Astrocyte (in vitro differentiated cells and primary cell): ENCODE data around the gene FGF12. TPM values are rescaled to one million over a fixed set of nuclear protein-coding genes. Genes with fewer than 3 reads are reported as not detected.

Experiments
- DNase-seq: peaks from one replicate; pipeline ENCODE4 v3.0.0-alpha.2; 2010; ENCODE audit warnings: low read depth
- FAIRE-seq: peaks from 2 replicates; lab custom pipeline; 2011; peaks lifted over from hg19 to GRCh38; lab: Jason Lieb, UNC
- H2AFZ ChIP-seq: 2 replicates; pipeline ENCODE4 v1.6.0; 2012; ENCODE audit warnings: low read depth, low read length, inconsistent platforms
- H3K27ac ChIP-seq: 2 replicates; pipeline ENCODE4 v1.5.1; 2011; ENCODE audit warnings: low read depth, low read length, inconsistent platforms
- H3K27me3 ChIP-seq: 2 replicates; pipeline ENCODE4 v1.6.0; 2011; ENCODE audit warnings: low read length, inconsistent platforms; ENCODE audit not compliant: insufficient read depth
- H3K36me3 ChIP-seq: 2 replicates; pipeline ENCODE4 v1.5.1; 2011; ENCODE audit warnings: low read length, inconsistent platforms; ENCODE audit not compliant: insufficient read depth
- H3K4me1 ChIP-seq: 2 replicates; pipeline ENCODE4 v1.5.1; 2011; ENCODE audit warnings: low read length, inconsistent platforms; ENCODE audit not compliant: insufficient read depth
- H3K4me2 ChIP-seq: 2 replicates; pipeline ENCODE4 v1.6.0; 2012; ENCODE audit warnings: low read length, inconsistent platforms
- H3K4me3 ChIP-seq: 2 replicates; pipeline ENCODE4 v1.5.1; 2011; ENCODE audit warnings: low read depth, mild to moderate bottlenecking, low read length, inconsistent platforms; ENCODE audit not compliant: insufficient read depth
- H3K79me2 ChIP-seq: 2 replicates; pipeline ENCODE4 v1.6.0; 2012; ENCODE audit warnings: mild to moderate bottlenecking, low read length, inconsistent platforms; ENCODE audit not compliant: insufficient read depth
- H3K9ac ChIP-seq: 2 replicates; pipeline ENCODE4 v1.6.0; 2012; ENCODE audit warnings: mild to moderate bottlenecking, low read length, inconsistent platforms
- H3K9me3 ChIP-seq: 2 replicates; pipeline ENCODE4 v1.5.1; 2012; ENCODE audit warnings: low read depth, mild to moderate bottlenecking, low read length, inconsistent platforms; ENCODE audit not compliant: insufficient read depth
- H4K20me1 ChIP-seq: 2 replicates; pipeline ENCODE4 v1.6.0; 2012; ENCODE audit warnings: low read length, inconsistent platforms; ENCODE audit not compliant: insufficient read depth
- H3K27ac Mint-ChIP-seq: one replicate; pipeline ENCODE4 v1.8.0; 2021; ENCODE audit warnings: mild to moderate bottlenecking, mixed read lengths; ENCODE audit not compliant: unreplicated experiment
- H3K27me3 Mint-ChIP-seq: one replicate; pipeline ENCODE4 v1.8.0; 2021; ENCODE audit warnings: low read depth, mixed read lengths; ENCODE audit not compliant: unreplicated experiment
- H3K36me3 Mint-ChIP-seq: one replicate; pipeline ENCODE4 v1.8.0; 2021; ENCODE audit warnings: low read depth, mixed read lengths; ENCODE audit not compliant: unreplicated experiment
- H3K4me1 Mint-ChIP-seq: one replicate; pipeline ENCODE4 v1.8.0; 2021; ENCODE audit warnings: low read depth, mixed read lengths; ENCODE audit not compliant: unreplicated experiment
- H3K4me3 Mint-ChIP-seq: one replicate; pipeline ENCODE4 v1.8.0; 2021; ENCODE audit warnings: mild to moderate bottlenecking, moderate library complexity, mixed read lengths; ENCODE audit not compliant: unreplicated experiment
- H3K9me3 Mint-ChIP-seq: one replicate; pipeline ENCODE4 v1.8.0; 2021; ENCODE audit warnings: mild to moderate bottlenecking, mixed read lengths; ENCODE audit not compliant: unreplicated experiment
- CTCF ChIP-seq: IDR thresholded peaks from 2 replicates; pipeline ENCODE4 v1.5.1; 2011; ENCODE audit warnings: low read depth, mild to moderate bottlenecking, inconsistent platforms, low read length, moderate library complexity; ENCODE audit not compliant: insufficient read depth
- EZH2 ChIP-seq: IDR thresholded peaks from 2 replicates; pipeline ENCODE4 v1.6.1; 2012; ENCODE audit warnings: mild to moderate bottlenecking, low read length, inconsistent platforms; ENCODE audit not compliant: insufficient read depth
- total RNA-seq: library from RNA; stranded (reverse); gene quantifications from 2 replicates; pipeline ENCODE4 v1.2.1, GENCODE V29; 2021

Gene FGF12
- total RNA-seq, 1 donor from 2014 or later, result 1.4 TPM

GRCh38 chr3:192737506-192737905 is 10.2 kb upstream of the FGF12 start:
- Mint-ChIP-seq H3K27ac (no peak overlapping the region), H3K27me3 (no peaks in the 10 kb centered on the region), H3K4me1 (no peaks in the 10 kb centered on the region), H3K9me3 (no peaks in the 10 kb centered on the region), H3K36me3 (no peaks in the 10 kb centered on the region), H3K4me3 (no peak overlapping the region)
- Histone ChIP-seq H3K9ac (no peak overlapping the region), H3K27ac (no peak overlapping the region), H4K20me1 (no peaks in the 10 kb centered on the region), H3K4me2 (no peak overlapping the region), H3K36me3 (no peaks in the 10 kb centered on the region), H3K27me3 (no peaks in the 10 kb centered on the region), H3K4me1 (no peaks in the 10 kb centered on the region), H2AFZ (no peak overlapping the region), H3K9me3 (no peaks in the 10 kb centered on the region), H3K79me2 (no peaks in the 10 kb centered on the region), H3K4me3 (no peak overlapping the region)
- DNase-seq (no peak), FAIRE-seq (no peak)
- no peak for TF ChIP-seq EZH2
- TF ChIP-seq CTCF, result no peak

GRCh38 chr3:192731233-192731632 is 3.9 kb upstream of the FGF12 start:
- H3K27me3 ChIP-seq, result no peaks in the 10 kb centered on the region
- H3K27ac ChIP-seq, result no peak overlapping the region
- no peak for TF ChIP-seq CTCF
- no peak for TF ChIP-seq EZH2
- FAIRE-seq, result no peak
- no peak overlapping the region for H3K4me2 ChIP-seq
- Mint-ChIP-seq H3K36me3 (no peaks in the 10 kb centered on the region), H3K27me3 (peaks cover 6% of the 10 kb centered on the region), H3K27ac (no peak overlapping the region), H3K4me3 (no peak overlapping the region), H3K9me3 (no peaks in the 10 kb centered on the region), H3K4me1 (peaks cover 3% of the 10 kb centered on the region)
- H3K4me3 ChIP-seq, result no peak overlapping the region
- no peaks in the 10 kb centered on the region for H3K4me1 ChIP-seq
- H3K36me3 ChIP-seq, result no peaks in the 10 kb centered on the region
- H3K9ac ChIP-seq, result no peak overlapping the region
- DNase-seq, result no peak
- H4K20me1 ChIP-seq, result no peaks in the 10 kb centered on the region
- H3K79me2 ChIP-seq, result no peaks in the 10 kb centered on the region
- H3K9me3 ChIP-seq, result no peaks in the 10 kb centered on the region
- no peak overlapping the region for H2AFZ ChIP-seq

- peaks cover 11% of the 10 kb centered on the region for H3K27me3 Mint-ChIP-seq
- no peaks in the 10 kb centered on the region for H3K4me1 ChIP-seq
- H3K36me3 ChIP-seq, result no peaks in the 10 kb centered on the region
- H3K27ac ChIP-seq, result no peak overlapping the region
- FAIRE-seq (no peak), DNase-seq (no peak)
- H3K9me3 ChIP-seq, result no peaks in the 10 kb centered on the region
- no peak overlapping the region for H3K27ac Mint-ChIP-seq
- no peak overlapping the region for H3K4me3 ChIP-seq
- H3K27me3 ChIP-seq, result no peaks in the 10 kb centered on the region
- no peaks in the 10 kb centered on the region for H3K36me3 Mint-ChIP-seq
- H3K4me3 Mint-ChIP-seq, result no peak overlapping the region
- H3K9me3 Mint-ChIP-seq, result no peaks in the 10 kb centered on the region
- TF ChIP-seq EZH2 (no peak), CTCF (no peak)
- H3K9ac ChIP-seq, result no peak overlapping the region
- no peaks in the 10 kb centered on the region for H4K20me1 ChIP-seq
- H3K4me1 Mint-ChIP-seq, result peaks cover 3% of the 10 kb centered on the region
- no peak overlapping the region for H2AFZ ChIP-seq
- no peaks in the 10 kb centered on the region for H3K79me2 ChIP-seq
- H3K4me2 ChIP-seq, result no peak overlapping the region
These were observed 956 bp downstream of the FGF12 start for GRCh38 chr3:192726385-192726784.
